HG03442 (cell line): ENCODE measurements around the gene BDKRB2.

Source experiments
- ATAC-seq: cut with Tn5 transposase; IDR thresholded peaks from one replicate; pipeline ENCODE4 v1.9.1; 2021; ENCODE audit warnings: mild to moderate bottlenecking, moderate library complexity; ENCODE audit not compliant: unreplicated experiment

The BDKRB2 gene

GRCh38 chr14:96250485-96250884, 45.8 kb downstream of the BDKRB2 start:
- ATAC-seq = no peak

- no peak for ATAC-seq
These were observed 47.1 kb downstream of the BDKRB2 start for GRCh38 chr14:96251656-96252155.

GRCh38 chr14:96252323-96252998, 47.8 kb downstream of the BDKRB2 start:
- ATAC-seq = no peak

GRCh38 chr14:96252999-96253539, 48.4 kb downstream of the BDKRB2 start:
- no peak for ATAC-seq

- no peak for ATAC-seq
These were observed 50.0 kb downstream of the BDKRB2 start for GRCh38 chr14:96254687-96255086.

GRCh38 chr14:96255501-96256366, 51.1 kb downstream of the BDKRB2 start, which contains the start of gene BDKRB1:
BDKRB1 (plus strand) TSS chr14:96256210; CDS start chr14:96263683, 7,473 bp downstream.
- no peak for ATAC-seq

GRCh38 chr14:96256407-96256806, 51.8 kb downstream of the BDKRB2 start:
- no peak for ATAC-seq

GRCh38 chr14:96257056-96257455, 52.4 kb downstream of the BDKRB2 start:
- no peak for ATAC-seq

GRCh38 chr14:96257900-96258299, 53.3 kb downstream of the BDKRB2 start:
- ATAC-seq = no peak

GRCh38 chr14:96260341-96260821, 55.7 kb downstream of the BDKRB2 start:
- no peak for ATAC-seq

GRCh38 chr14:96261053-96261452, 56.4 kb downstream of the BDKRB2 start:
- no peak for ATAC-seq

GRCh38 chr14:96261772-96262655, 57.4 kb downstream of the BDKRB2 start:
- no peak for ATAC-seq

- ATAC-seq = no peak
These were observed 58.9 kb downstream of the BDKRB2 start for GRCh38 chr14:96263347-96264199.

- no peak for ATAC-seq
These were observed 59.5 kb downstream of the BDKRB2 start for GRCh38 chr14:96264200-96264553.

- no peak for ATAC-seq
These were observed 60.2 kb downstream of the BDKRB2 start for GRCh38 chr14:96264853-96265252.

- no peak for ATAC-seq
These were observed 60.9 kb downstream of the BDKRB2 start for GRCh38 chr14:96265383-96266095.

GRCh38 chr14:96267336-96267735, 62.7 kb downstream of the BDKRB2 start:
- no peak for ATAC-seq

GRCh38 chr14:96267916-96268315, 63.3 kb downstream of the BDKRB2 start:
- ATAC-seq = no peak
